GM23338 (cell line): ENCODE measurements around the gene MLST8. TPM values are rescaled to one million over a fixed set of nuclear protein-coding genes. Genes with fewer than 3 reads are reported as not detected.

ENCODE experiments used
- ATAC-seq: fragments of 200-7000 bp; cut with Tn5 transposase; 3 replicates; pipeline ENCODE4 v1.9.1; 2020
- DNase-seq: peaks from one replicate; pipeline ENCODE4 v3.0.0-alpha.2; 2015; ENCODE audit warnings: low spot score
- H2AFZ ChIP-seq: fragments of 200-600 bp; sonication (generic); 2 replicates; pipeline ENCODE4 v1.8.0; 2016; ENCODE audit warnings: antibody characterized with exemption, mild to moderate bottlenecking, moderate library complexity
- H3F3A ChIP-seq: fragments of 200-600 bp; sonication (generic); replicated peaks from 2 replicates; pipeline ENCODE4 v1.8.0; 2017; ENCODE audit warnings: antibody characterized with exemption, mixed run types, low read depth
- H3K27ac ChIP-seq: fragments of 200-600 bp; sonication (generic); 2 replicates; pipeline ENCODE4 v1.6.1; 2016; ENCODE audit warnings: low read depth
- H3K27me3 ChIP-seq: fragments of 200-600 bp; sonication (generic); 2 replicates; pipeline ENCODE4 v1.8.0; 2016; ENCODE audit warnings: mild to moderate bottlenecking, mixed run types, moderate library complexity; ENCODE audit not compliant: insufficient read depth
- H3K36me3 ChIP-seq: fragments of 200-600 bp; sonication (generic); 2 replicates; pipeline ENCODE4 v1.8.0; 2016; ENCODE audit warnings: mild to moderate bottlenecking; ENCODE audit not compliant: insufficient read depth
- H3K4me1 ChIP-seq: fragments of 200-600 bp; sonication (generic); 2 replicates; pipeline ENCODE4 v1.8.0; 2016; ENCODE audit warnings: mild to moderate bottlenecking, moderate library complexity; ENCODE audit not compliant: insufficient read depth
- H3K4me2 ChIP-seq: fragments of 200-600 bp; sonication (generic); 2 replicates; pipeline ENCODE4 v1.7.1; 2017; ENCODE audit warnings: mixed run types
- H3K4me3 ChIP-seq: fragments of 200-600 bp; sonication (generic); 2 replicates; pipeline ENCODE4 v1.6.1; 2016; ENCODE audit warnings: mixed run types
- H3K79me2 ChIP-seq: fragments of 200-600 bp; sonication (generic); replicated peaks from 2 replicates; pipeline ENCODE4 v1.8.0; 2017; ENCODE audit warnings: mild to moderate bottlenecking; ENCODE audit not compliant: insufficient read depth
- H3K9me2 ChIP-seq: fragments of 200-600 bp; sonication (generic); 2 replicates; pipeline ENCODE4 v1.8.0; 2017; ENCODE audit not compliant: insufficient read depth
- H4K20me1 ChIP-seq: fragments of 200-600 bp; sonication (generic); replicated peaks from 2 replicates; pipeline ENCODE4 v1.8.0; 2017; ENCODE audit warnings: mild to moderate bottlenecking; ENCODE audit not compliant: insufficient read depth
- H3K27ac Mint-ChIP-seq: 2 replicates; pipeline ENCODE4 v1.8.0; 2020; ENCODE audit warnings: inconsistent platforms, mild to moderate bottlenecking, moderate library complexity, mixed read lengths
- H3K27me3 Mint-ChIP-seq: 3 replicates; pipeline ENCODE4 v1.8.0; 2022; ENCODE audit warnings: low read depth, mild to moderate bottlenecking, moderate library complexity, mixed read lengths, inconsistent platforms; ENCODE audit not compliant: insufficient read depth, poor library complexity
- H3K36me3 Mint-ChIP-seq: 3 replicates; pipeline ENCODE4 v1.8.0; 2021; ENCODE audit warnings: low read depth, mild to moderate bottlenecking, inconsistent platforms, moderate library complexity, mixed read lengths
- H3K4me1 Mint-ChIP-seq: 3 replicates; pipeline ENCODE4 v1.8.0; 2020; ENCODE audit warnings: mild to moderate bottlenecking, inconsistent platforms, mixed read lengths
- H3K4me3 Mint-ChIP-seq: 3 replicates; pipeline ENCODE4 v1.8.0; 2021; ENCODE audit warnings: moderate library complexity, mild to moderate bottlenecking, inconsistent platforms, mixed read lengths
- H3K9me3 Mint-ChIP-seq: 3 replicates; pipeline ENCODE4 v1.8.0; 2020; ENCODE audit warnings: moderate library complexity, mild to moderate bottlenecking, inconsistent platforms, mixed read lengths
- CREB1 ChIP-seq: fragments of 250-450 bp; sonication (Bioruptor Pico); IDR thresholded peaks from 2 replicates; pipeline ENCODE4 v1.5.0; 2020; ENCODE audit warnings: low read depth, mild to moderate bottlenecking, moderate library complexity
- EZH2 ChIP-seq: fragments of 200-600 bp; sonication (generic); IDR thresholded peaks from one replicate; pipeline ENCODE4 v1.8.0; 2017; ENCODE audit warnings: antibody characterized with exemption, mild to moderate bottlenecking, low read depth; ENCODE audit not compliant: unreplicated experiment
- EZH2phosphoT487 ChIP-seq: fragments of 200-600 bp; sonication (generic); IDR thresholded peaks from one replicate; pipeline ENCODE4 v1.8.1; 2018; ENCODE audit warnings: antibody characterized with exemption; ENCODE audit not compliant: unreplicated experiment
- ZNF114 ChIP-seq: fragments of 250-450 bp; sonication (Bioruptor Pico); IDR thresholded peaks from 2 replicates; pipeline ENCODE4 v1.5.0; 2020; ENCODE audit warnings: mild to moderate bottlenecking, moderate library complexity
- ZNF331 ChIP-seq: fragments of 250-450 bp; sonication (Bioruptor Pico); IDR thresholded peaks from 2 replicates; pipeline ENCODE4 v1.5.0; 2020; ENCODE audit warnings: low read depth, mild to moderate bottlenecking, moderate library complexity
- ZNF462 ChIP-seq: fragments of 250-450 bp; sonication (Bioruptor Pico); IDR thresholded peaks from 2 replicates; pipeline ENCODE4 v1.5.0; 2020; ENCODE audit warnings: mild to moderate bottlenecking, moderate library complexity
- polyA plus RNA-seq: library from polyadenylated mRNA; unstranded; fragments of >200 nt; fragmentation: Nextera tagmentation; extraction: Ambion mirVana; gene quantifications from 2 replicates; pipeline ENCODE4 v1.2.1, GENCODE V29; 2016
- total RNA-seq: library from RNA; depleted of rRNA; stranded (reverse); fragments of >200 nt; shearing (Covaris generic); gene quantifications from 2 replicates; pipeline ENCODE4 v1.2.3, GENCODE V29; 2014
- TF ChIP-seq, protein P1 (sequence below): IDR thresholded peaks from 2 replicates; pipeline ENCODE4 v1.6.1; 2016; ENCODE audit warnings: antibody characterized with exemption

MLST8 gene
- total and polyA plus RNA-seq, 2 experiments from 2014 or later: 58.8 to 138 TPM

GRCh38 chr16:2244926-2245795, 39.9 kb downstream of the MLST8 start (continued):
- TF ChIP-seq EZH2phosphoT487: no peak
- no peak for TF ChIP-seq ZNF114 (CRISPR knock-in tag)
- no peak for TF ChIP-seq EZH2
- TF ChIP-seq CREB1 (CRISPR knock-in tag): no peak
- TF ChIP-seq ZNF462: no peak
- TF ChIP-seq, protein P1, sequence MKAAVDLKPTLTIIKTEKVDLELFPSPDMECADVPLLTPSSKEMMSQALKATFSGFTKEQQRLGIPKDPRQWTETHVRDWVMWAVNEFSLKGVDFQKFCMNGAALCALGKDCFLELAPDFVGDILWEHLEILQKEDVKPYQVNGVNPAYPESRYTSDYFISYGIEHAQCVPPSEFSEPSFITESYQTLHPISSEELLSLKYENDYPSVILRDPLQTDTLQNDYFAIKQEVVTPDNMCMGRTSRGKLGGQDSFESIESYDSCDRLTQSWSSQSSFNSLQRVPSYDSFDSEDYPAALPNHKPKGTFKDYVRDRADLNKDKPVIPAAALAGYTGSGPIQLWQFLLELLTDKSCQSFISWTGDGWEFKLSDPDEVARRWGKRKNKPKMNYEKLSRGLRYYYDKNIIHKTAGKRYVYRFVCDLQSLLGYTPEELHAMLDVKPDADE: no peak

DNA sequence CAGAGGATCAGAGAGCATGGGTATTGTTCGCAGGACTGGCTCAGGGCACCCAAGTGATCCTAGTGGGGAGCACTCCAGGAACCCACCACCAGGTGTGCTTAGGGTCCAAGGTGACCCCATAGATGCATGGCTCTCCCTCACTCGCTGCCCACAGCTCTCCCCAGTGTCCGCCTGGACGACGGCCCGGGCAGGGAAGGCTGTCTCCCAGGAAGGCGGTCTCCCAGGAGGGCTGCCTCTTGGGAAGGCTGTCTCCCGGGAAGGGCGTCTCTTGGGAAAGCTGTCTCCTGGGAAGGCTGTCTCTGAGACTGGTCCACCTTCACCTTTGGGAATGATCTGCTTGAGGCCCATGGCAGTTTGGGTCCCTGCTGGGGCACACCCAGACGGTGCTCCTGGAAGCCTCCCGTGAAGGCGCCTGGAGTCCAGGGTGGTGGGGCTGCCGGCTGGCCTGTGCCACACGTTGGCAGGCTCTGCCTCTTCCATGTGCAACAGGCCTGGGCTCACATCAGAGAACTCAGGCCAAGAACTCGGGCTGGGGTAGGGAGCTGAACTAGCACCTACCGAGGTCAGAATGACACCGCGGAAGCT, 41.1 kb downstream of the MLST8 start:
- no peaks in the 10 kb centered on the region for H3K9me2 ChIP-seq
- Mint-ChIP-seq H3K4me3 (no peak overlapping the region), H3K27me3 (peaks cover 11% of the 10 kb centered on the region), H3K27ac (no peak overlapping the region), H3K36me3 (peaks cover 66% of the 10 kb centered on the region), H3K4me1 (no peaks in the 10 kb centered on the region; the same call in 2 of the 3 replicates), H3K9me3 (no peaks in the 10 kb centered on the region)
- H4K20me1 ChIP-seq: peaks cover 4% of the 10 kb centered on the region
- H3K27ac ChIP-seq: no peak overlapping the region
- no peak overlapping the region for H3K4me2 ChIP-seq
- no peaks in the 10 kb centered on the region for H3K27me3 ChIP-seq
- H3K4me3 ChIP-seq: no peak overlapping the region
- peaks cover 6% of the 10 kb centered on the region; the same call in 1 of the 2 replicates for H3K4me1 ChIP-seq
- DNase-seq (no peak), ATAC-seq (no peak)
- peaks cover 4% of the 10 kb centered on the region; the same call in 1 of the 2 replicates for H3K36me3 ChIP-seq
- H3F3A ChIP-seq: peaks cover 9% of the 10 kb centered on the region
- no peak overlapping the region for H2AFZ ChIP-seq
- peaks cover 33% of the 10 kb centered on the region for H3K79me2 ChIP-seq
- TF ChIP-seq, protein P1: no peak
- no peak for TF ChIP-seq ZNF331 (CRISPR knock-in tag)
